ENCODE measurements around the gene BRSK2. TPM values are rescaled to one million over a fixed set of nuclear protein-coding genes. Genes with fewer than 3 reads are reported as not detected.

The BRSK2 gene
- total RNA-seq, 1 experiment from 2014 or later, result 0.55 TPM

DNA sequence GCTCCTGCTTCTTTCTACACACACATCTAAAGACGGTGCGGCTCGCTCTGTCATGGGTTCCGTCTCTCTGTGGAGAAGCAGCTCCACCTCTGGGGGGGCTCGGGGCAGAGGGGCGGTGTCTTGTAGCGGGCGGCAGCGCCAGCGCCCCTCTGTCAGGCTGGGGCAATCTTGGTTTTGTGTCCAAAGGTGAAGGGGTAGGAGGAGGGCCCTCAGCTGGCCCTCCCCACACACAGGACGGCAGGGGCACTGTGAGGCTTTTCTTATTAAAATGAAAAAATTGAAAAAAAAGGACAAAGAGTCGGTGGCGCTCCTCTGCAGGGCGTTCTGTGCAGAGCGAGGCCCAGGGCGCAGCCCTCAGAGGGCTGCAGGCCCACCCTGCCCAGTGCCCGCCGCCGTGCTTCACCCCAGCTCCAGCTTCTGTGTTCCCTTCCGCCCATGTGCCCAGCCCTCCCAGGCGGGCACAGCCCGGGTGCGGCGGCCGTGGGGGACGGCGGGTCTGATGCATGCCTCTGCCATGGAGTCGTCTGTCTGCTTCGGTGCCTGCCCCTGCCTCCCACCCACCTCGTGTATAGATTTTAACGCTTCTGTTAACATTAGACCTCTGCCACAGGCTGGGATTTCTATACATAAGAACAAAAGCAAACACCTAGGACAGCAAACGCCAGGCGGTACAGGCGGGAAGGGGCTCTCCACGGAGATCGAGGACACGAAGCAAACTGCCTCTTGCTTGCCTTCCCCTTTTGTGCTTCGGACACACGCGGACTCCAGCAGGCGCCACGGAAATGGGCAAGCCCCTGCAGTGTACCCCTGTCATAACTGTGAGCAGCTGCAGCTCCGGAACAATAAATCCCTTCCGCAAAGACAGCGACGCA lies 72.3 kb downstream of the BRSK2 start:
- no peaks in the 10 kb centered on the region for H3K9me3 ChIP-seq (replicated peaks)
- H3K4me1 ChIP-seq (replicated peaks), result no peaks in the 10 kb centered on the region
- H3K27ac ChIP-seq, result no peak overlapping the region
- no peak for DNase-seq (ENCODE audit: low read depth in 1 of 2, low spot score in 2 of 2)
- no peaks in the 10 kb centered on the region for H3K27me3 ChIP-seq (replicated peaks)
- H3K4me3 ChIP-seq, result no peak overlapping the region
- H3K36me3 ChIP-seq, result no peaks in the 10 kb centered on the region

DNA sequence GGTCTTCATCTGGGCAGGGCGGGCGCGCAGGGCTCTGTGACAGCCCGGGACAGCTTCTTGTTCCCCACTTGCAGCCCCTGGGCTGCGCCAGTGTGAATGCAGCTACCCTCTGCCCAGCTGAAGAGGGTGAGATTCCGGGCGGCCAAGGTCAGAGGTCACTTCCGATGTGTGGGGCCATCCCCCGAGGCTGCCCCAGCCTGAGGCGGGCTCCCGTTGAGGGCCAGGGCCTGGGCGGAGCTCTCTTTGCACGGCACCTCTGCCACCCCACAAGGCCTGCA lies 72.9 kb downstream of the BRSK2 start:
- DNase-seq (ENCODE audit: low read depth in 1 of 2, low spot score in 2 of 2), result no peak
- H3K4me3 ChIP-seq, result no peak overlapping the region
- H3K36me3 ChIP-seq, result no peaks in the 10 kb centered on the region
- H3K9me3 ChIP-seq (replicated peaks), result no peaks in the 10 kb centered on the region
- no peaks in the 10 kb centered on the region for H3K27me3 ChIP-seq (replicated peaks)
- H3K27ac ChIP-seq, result no peak overlapping the region
- H3K4me1 ChIP-seq (replicated peaks), result no peaks in the 10 kb centered on the region

DNA sequence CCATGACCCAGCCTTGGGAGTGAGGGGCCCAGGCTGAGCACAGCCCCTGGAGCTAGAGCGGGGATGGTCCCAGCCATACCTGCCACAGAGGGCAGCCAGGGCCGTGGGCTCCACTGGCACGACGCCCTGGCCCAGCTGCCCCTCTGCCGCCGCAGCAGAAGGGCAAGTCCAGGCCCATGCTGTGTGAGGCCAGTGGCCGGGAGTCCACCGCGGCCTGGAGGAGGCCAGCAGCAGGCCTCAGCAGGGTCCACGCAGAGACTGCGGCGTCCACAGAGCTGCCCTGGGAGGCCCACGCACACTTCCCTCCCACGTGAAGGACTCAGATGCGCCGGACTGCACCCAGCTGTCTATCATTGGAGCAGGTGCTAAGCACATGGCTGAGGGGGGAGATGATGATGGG lies 73.3 kb downstream of the BRSK2 start:
- Histone ChIP-seq H3K9me3 (replicated peaks) (no peaks in the 10 kb centered on the region), H3K4me3 (no peak overlapping the region), H3K36me3 (no peaks in the 10 kb centered on the region), H3K27me3 (replicated peaks) (no peaks in the 10 kb centered on the region), H3K4me1 (replicated peaks) (no peaks in the 10 kb centered on the region), H3K27ac (no peak overlapping the region)
- no peak for DNase-seq (ENCODE audit: low read depth in 1 of 2, low spot score in 2 of 2)

DNA sequence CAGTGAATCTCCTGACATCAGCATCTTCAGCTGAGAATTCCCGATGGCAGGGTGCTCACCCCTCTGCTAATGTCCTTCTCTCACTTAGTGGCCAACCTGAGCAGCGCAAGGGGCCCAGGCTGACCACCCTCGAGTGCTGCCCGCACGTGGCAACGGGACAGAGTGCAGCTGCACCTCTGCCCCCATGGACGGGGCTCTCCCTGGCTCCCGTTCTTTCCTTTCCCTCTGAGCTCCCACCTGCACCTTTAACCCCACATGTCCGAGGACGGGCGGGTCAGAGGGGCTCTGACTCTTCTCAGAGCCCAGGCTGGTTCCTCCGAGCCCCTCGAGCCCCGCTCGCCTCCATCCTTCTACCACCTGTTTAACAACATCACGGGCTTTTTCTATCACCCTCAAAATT lies 77.0 kb downstream of the BRSK2 start:
- no peak overlapping the region for H3K4me3 ChIP-seq
- no peak overlapping the region for H3K27ac ChIP-seq
- H3K27me3 ChIP-seq (replicated peaks), result no peaks in the 10 kb centered on the region
- H3K4me1 ChIP-seq (replicated peaks), result no peaks in the 10 kb centered on the region
- no peak for DNase-seq (ENCODE audit: low read depth in 1 of 2, low spot score in 2 of 2)
- H3K9me3 ChIP-seq (replicated peaks), result no peaks in the 10 kb centered on the region
- no peaks in the 10 kb centered on the region for H3K36me3 ChIP-seq

DNA sequence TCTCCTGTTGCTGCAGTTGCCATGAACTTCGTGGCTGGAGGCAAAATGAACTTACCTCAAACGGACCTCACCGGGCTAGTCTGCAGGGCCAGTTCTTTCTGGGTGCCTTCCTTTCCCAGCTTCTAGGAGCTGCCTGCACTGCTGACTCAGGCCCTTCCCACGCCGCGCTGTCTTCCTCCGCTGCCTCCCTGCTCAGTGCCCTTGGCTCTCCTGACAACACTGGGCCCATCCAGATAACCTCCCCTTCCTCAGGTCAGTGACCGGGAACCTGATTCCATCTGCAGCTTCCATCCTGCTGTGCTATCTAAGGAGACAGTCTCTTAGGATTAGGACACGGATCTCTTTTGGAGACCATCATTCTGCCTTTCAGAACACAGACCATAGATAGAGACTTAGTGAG lies 77.5 kb downstream of the BRSK2 start:
- Histone ChIP-seq H3K27me3 (replicated peaks) (no peaks in the 10 kb centered on the region), H3K9me3 (replicated peaks) (no peaks in the 10 kb centered on the region), H3K27ac (no peak overlapping the region), H3K4me1 (replicated peaks) (no peaks in the 10 kb centered on the region), H3K36me3 (no peaks in the 10 kb centered on the region), H3K4me3 (no peak overlapping the region)
- DNase-seq (ENCODE audit: low read depth in 1 of 2, low spot score in 2 of 2), result no peak

DNA sequence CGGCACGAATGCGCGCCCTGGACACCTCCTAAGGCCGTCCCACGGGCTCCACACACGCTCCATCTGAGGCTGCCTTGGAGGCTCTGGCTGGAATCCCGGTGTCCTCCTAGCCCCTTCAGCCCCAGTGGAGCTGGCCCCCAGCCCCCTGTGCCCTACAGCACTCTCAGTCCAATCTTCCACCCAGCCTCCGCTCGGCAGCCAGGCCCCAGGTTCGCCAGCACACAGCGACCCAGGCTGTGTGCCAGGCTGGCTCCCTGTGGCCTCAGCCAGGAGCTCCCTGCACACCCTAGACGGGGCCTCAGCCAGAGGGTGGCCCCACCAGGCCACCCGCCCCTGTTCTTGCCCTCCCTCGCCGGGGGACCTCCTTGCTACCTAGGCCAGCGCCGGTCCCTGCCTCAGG lies 78.3 kb downstream of the BRSK2 start:
- Histone ChIP-seq H3K27ac (no peak overlapping the region), H3K4me3 (no peak overlapping the region), H3K36me3 (no peaks in the 10 kb centered on the region), H3K4me1 (replicated peaks) (no peaks in the 10 kb centered on the region), H3K27me3 (replicated peaks) (no peaks in the 10 kb centered on the region), H3K9me3 (replicated peaks) (no peaks in the 10 kb centered on the region)
- no peak for DNase-seq (ENCODE audit: low read depth in 1 of 2, low spot score in 2 of 2)

DNA sequence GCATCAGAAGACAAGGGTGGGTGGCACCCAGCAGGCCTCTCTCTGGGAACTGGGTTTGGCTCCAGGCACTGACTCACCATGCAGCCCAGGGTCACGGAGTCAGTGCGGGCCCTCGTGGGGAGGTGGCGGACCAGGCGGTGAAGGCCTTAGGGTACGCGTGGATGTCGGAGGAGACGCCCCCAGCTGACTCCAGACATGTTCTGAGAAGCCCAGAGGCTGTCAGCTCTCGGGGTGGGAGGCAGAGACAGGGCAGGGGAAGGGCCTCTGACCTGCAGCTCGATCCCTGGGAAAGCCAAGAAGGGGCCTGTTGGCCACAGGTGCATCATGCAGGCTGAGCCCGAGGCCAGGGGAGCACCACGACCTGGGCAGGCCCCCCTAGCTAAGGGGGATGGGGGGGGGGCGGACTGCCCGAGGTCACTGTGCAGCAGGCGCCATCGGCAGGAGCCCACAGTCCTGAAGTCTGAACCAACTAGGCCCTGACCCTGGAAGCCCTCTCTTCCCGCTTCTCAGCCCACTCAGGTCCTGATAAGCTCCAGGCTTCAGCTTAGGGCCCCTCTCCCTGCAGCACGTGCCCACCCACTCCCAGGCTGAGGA lies 78.8 kb downstream of the BRSK2 start:
- Histone ChIP-seq H3K36me3 (no peaks in the 10 kb centered on the region), H3K9me3 (replicated peaks) (no peaks in the 10 kb centered on the region), H3K4me1 (replicated peaks) (no peaks in the 10 kb centered on the region), H3K27ac (no peak overlapping the region), H3K4me3 (no peak overlapping the region), H3K27me3 (replicated peaks) (no peaks in the 10 kb centered on the region)
- DNase-seq (ENCODE audit: low read depth in 1 of 2, low spot score in 2 of 2), result no peak

DNA sequence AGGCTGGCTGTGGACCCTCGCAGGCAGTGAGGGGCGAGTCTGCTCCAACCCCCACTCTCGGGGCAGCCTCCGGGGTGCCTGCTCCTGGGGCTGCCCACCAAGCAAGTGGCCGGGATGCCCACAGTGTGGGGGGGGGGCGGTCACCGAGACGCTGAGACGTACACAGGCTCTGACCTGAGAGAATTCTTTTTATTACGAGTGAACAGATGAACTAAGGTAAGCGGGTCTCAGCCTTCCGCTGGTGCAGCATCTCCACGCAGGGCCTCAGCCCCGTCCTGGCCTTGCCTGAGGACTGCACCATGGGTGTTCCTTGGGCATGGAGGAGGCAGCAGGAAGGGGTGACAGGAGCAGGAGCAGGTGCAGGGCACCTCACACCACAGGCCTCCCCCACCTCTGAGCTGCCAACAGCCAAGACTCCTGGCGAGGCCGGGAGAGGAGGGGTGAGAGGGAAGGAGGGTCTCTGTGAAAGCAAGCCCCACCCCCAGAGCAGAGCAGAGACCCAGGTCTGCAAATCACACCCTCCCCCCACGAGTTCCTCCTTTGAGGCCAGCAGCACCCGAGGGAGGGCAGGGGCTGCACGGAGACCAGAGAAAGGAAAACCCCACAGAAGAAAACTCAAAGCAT lies 79.7 kb downstream of the BRSK2 start:
- H3K36me3 ChIP-seq, result no peaks in the 10 kb centered on the region
- H3K4me3 ChIP-seq, result no peak overlapping the region
- no peak for DNase-seq (ENCODE audit: low read depth in 1 of 2, low spot score in 2 of 2)
- no peak overlapping the region for H3K27ac ChIP-seq
- H3K27me3 ChIP-seq (replicated peaks), result no peaks in the 10 kb centered on the region
- no peaks in the 10 kb centered on the region for H3K9me3 ChIP-seq (replicated peaks)
- no peaks in the 10 kb centered on the region for H3K4me1 ChIP-seq (replicated peaks)

DNA sequence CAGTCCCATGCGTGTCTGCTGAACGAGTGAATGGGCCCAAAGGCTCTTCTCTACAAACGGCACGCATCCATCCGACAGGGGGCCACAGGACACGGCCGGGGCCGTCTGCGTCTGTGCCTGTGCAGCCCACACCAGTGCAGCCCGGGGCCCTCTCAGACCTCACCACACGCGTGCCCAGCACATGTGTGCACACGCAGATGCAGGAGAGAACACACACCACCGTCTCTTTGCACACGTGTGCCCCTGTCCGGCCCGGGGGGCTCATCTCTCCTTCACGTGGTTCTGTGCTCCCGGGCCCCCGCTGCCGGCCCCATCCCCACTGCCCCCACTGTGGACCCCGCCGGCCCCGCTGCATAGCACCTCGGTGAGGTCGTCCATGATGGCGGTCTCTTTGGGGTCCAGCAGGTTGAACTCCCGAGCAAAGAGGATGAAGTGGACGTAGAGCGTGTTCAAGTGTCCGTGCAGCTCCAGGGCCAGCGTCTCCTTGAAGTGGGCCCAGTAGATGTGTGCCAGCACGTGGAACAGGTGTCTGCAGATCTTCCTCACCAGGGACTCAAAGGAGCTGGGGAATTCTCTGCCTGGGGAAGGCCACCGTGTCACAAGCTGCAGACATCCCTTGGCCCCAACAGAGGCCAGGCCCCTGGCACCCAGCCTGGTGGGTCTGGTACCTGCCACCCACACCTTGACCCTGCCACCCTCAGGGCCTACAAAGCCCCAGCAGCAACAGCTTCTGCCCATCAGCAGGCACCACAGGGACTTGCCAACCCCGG lies 80.4 kb downstream of the BRSK2 start:
- Histone ChIP-seq H3K27ac (no peak overlapping the region), H3K4me1 (replicated peaks) (no peaks in the 10 kb centered on the region), H3K27me3 (replicated peaks) (no peaks in the 10 kb centered on the region), H3K4me3 (no peak overlapping the region), H3K36me3 (no peaks in the 10 kb centered on the region), H3K9me3 (replicated peaks) (no peaks in the 10 kb centered on the region)
- no peak for DNase-seq (ENCODE audit: low read depth in 1 of 2, low spot score in 2 of 2)

DNA sequence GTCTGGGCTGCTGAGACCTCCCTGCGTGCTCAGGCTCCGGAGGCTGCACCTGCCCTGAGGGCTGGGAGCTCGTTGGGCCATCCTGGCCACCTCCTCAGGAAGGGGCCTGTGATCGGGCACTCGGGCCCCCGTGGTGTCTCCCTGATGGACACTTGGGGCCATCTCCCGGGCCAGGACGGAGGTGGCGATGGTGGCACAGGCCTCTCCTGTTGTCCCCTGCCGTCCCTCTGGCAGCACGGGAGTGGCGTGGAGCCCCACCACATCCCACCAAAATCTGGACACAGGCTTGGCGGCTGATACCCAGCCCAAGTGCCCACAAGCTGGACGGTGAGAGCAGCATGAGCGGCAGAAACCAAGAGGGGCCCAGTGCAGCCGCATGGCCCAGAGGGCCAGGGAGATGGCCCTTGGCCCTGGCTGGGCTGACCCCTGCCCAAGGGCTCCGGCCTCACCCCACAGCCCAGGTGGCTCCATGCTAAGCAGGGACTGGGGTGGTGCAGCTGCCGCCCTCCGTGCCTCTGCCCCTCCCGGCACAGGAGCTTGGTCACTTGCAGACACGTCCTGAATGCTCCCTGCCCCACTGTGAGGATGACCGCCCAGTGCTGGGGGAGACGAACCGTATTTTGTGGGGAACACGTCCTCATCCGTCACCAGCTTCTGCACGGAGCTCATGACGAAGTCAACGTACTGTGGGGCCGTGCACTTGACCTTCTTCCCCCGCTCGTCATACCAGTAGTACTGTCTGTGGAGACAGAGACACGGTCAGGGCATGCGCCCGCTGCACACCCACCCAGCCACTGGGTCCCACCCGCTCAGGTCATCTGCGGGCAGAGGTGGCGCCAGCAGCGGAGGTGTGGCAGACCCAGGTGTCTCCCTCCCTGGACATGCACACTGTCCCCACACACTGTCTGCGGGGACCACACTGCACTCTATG lies 81.2 kb downstream of the BRSK2 start:
- H3K36me3 ChIP-seq, result no peaks in the 10 kb centered on the region
- no peaks in the 10 kb centered on the region for H3K9me3 ChIP-seq (replicated peaks)
- DNase-seq (ENCODE audit: low read depth in 1 of 2, low spot score in 2 of 2), result no peak
- H3K4me1 ChIP-seq (replicated peaks), result no peaks in the 10 kb centered on the region
- no peaks in the 10 kb centered on the region for H3K27me3 ChIP-seq (replicated peaks)
- H3K4me3 ChIP-seq, result no peak overlapping the region
- H3K27ac ChIP-seq, result no peak overlapping the region

DNA sequence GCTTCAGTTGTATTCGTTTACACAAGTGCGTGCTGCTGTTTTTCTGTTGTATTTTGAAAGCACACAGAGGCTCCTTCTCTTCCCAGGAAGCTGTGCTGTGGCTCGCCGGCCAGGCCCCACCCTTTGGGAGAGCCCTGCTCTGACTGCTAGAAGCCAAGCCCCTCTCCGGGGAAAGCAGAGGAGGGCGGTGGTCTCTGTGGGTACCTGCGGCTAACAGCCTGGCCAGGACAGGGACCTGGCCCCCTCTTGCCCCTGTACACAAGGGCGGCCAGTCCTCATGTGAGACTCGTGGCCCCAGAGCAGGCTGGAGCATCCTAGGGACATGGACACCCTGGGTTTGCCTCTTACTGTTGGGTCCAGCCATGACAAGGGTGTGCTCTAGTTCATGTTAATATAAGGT lies 82.0 kb downstream of the BRSK2 start:
- no peaks in the 10 kb centered on the region for H3K27me3 ChIP-seq (replicated peaks)
- no peak for DNase-seq (ENCODE audit: low read depth in 1 of 2, low spot score in 2 of 2)
- no peaks in the 10 kb centered on the region for H3K9me3 ChIP-seq (replicated peaks)
- H3K27ac ChIP-seq, result no peak overlapping the region
- H3K4me1 ChIP-seq (replicated peaks), result no peaks in the 10 kb centered on the region
- H3K36me3 ChIP-seq, result no peaks in the 10 kb centered on the region
- H3K4me3 ChIP-seq, result no peak overlapping the region

DNA sequence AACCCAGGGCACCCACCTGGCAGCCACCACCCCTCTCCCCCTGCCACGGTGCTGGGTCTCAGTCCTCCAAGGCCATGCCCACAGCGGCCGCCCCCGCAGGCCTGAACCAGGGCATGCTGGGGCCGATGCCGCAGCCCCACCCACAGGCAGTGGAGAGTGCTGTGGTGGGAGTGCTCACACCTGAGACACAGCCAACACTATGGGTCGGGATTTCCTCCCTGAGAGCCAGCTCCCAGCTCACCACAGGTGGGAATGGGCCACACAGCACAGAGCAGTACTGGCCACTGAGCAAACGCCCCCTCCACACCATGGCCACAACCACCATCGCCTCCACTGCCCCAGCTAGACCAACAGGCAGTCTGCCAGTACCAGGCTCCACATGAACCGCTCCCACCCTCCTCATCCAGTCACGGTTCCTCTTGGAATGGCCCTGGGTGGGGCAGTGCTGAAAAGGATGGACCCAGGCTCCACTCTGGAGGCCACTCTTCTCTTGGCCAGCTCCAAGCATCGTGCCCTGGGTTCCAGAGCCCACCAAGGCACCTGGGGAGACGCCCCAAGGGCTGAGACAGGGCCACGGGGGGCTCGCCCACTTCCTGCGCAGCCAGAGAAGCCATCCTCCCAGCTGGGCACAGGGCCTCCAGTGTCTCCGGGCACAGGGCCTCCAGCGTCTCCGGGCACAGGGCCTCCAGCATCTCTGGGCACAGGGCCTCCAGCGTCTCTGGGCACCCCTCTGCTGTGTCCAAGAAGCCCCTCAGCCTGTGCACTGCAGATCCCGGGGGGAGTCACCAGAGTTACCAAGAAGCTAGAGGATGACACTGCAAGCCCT lies 82.7 kb downstream of the BRSK2 start:
- Histone ChIP-seq H3K4me1 (replicated peaks) (no peaks in the 10 kb centered on the region), H3K27me3 (replicated peaks) (no peaks in the 10 kb centered on the region), H3K27ac (no peak overlapping the region), H3K4me3 (no peak overlapping the region), H3K36me3 (no peaks in the 10 kb centered on the region), H3K9me3 (replicated peaks) (no peaks in the 10 kb centered on the region)
- no peak for DNase-seq (ENCODE audit: low read depth in 1 of 2, low spot score in 2 of 2)

Measured in SJSA1 (cell line).